ENCODE data around the gene CAPN9. TPM values are rescaled to one million over a fixed set of nuclear protein-coding genes. Genes with fewer than 3 reads are reported as not detected.
"Not testable (repeated sequence)": the region's sequence is repeated elsewhere in the genome, so short reads cannot be mapped to it uniquely, and the experiment has no call there.

The CAPN9 gene
- total and polyA plus RNA-seq, 2 donors from 2014 or later: 0.41 TPM; not detected in 1

- DNase-seq (no peak), FAIRE-seq (no peak)
- H3K4me3 ChIP-seq (ENCODE audit: low read length in 3 of 3): no peak overlapping the region
- no peaks in the 10 kb centered on the region for H3K36me3 ChIP-seq (ENCODE audit: control insufficient read depth in 2 of 3, insufficient read depth in 3 of 3, low read length in 3 of 3)
- H3K27ac ChIP-seq (ENCODE audit: low read depth in 2 of 2, low read length in 2 of 2): no peak overlapping the region
- TF ChIP-seq CTCF (IDR thresholded peaks at IDR 0.05; ENCODE audit: borderline replicate concordance, extremely low read depth, insufficient read depth): no peak
- peaks cover 0 to 8% (median 5%) of the 10 kb centered on the region in 3 donors for H3K4me1 ChIP-seq (ENCODE audit: control insufficient read depth in 2 of 3, insufficient read depth in 2 of 3, low read depth in 1 of 3, low read length in 3 of 3)
- H3K9me3 ChIP-seq (ENCODE audit: control insufficient read depth in 2 of 3, insufficient read depth in 1 of 3, low read length in 3 of 3): no peaks in the 10 kb centered on the region
- intact Hi-C loops (cut with DNase I): no loop called here
- no peaks in the 10 kb centered on the region for H3K27me3 ChIP-seq (ENCODE audit: control insufficient read depth, insufficient read depth, low read length)
- H3K9ac ChIP-seq (ENCODE audit: low read length in 3 of 3): no peak overlapping the region
Measured at GRCh38 chr1:230717251-230717650, 29.9 kb upstream of the CAPN9 start.

DNA sequence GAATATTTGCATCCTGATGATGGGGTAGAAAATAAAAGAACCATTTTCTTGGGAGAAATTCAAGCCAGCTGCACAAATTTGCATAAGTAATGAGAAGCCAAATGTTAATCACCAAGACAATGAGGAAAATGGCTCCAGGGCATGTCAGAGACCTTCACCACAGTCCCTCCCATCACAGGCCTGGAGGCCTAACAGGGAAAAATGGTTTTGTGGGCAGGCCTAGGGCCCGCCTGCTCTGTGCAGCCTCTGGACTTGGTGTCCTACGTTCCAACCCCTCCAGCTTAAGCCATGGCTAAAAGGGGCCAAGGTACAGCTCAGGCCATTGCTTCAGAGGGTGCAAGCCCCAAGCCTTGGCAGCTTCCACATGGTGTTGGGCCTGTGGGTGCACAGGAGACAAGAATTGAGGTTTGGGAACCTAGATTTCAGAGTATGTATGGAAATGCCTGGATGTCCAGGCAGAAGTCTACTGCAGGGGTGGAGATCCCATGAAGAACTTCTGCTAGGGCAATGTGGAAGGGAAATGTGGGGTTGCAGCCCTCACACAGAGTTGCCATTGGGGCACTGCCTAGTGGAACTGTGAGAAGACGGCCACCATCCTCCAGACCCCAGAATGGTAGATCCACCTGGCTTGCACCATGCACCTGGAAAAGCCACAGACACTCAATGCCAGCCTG, 25.2 kb upstream of the CAPN9 start:
- H3K36me3 ChIP-seq (ENCODE audit: control insufficient read depth in 2 of 3, insufficient read depth in 3 of 3, low read length in 3 of 3); H3K27ac ChIP-seq (ENCODE audit: low read depth in 2 of 2, low read length in 2 of 2); FAIRE-seq; H3K4me3 ChIP-seq (ENCODE audit: low read length in 3 of 3); DNase-seq; intact Hi-C loops (cut with DNase I); H3K4me1 ChIP-seq (ENCODE audit: control insufficient read depth in 2 of 3, insufficient read depth in 2 of 3, low read depth in 1 of 3, low read length in 3 of 3); H3K27me3 ChIP-seq (ENCODE audit: control insufficient read depth, insufficient read depth, low read length); H3K9ac ChIP-seq (ENCODE audit: low read length in 3 of 3); H3K9me3 ChIP-seq (ENCODE audit: control insufficient read depth in 2 of 3, insufficient read depth in 1 of 3, low read length in 3 of 3): not testable (repeated sequence)

- Histone ChIP-seq H3K9me3 (ENCODE audit: control insufficient read depth in 2 of 3, insufficient read depth in 1 of 3, low read length in 3 of 3) (no peaks in the 10 kb centered on the region), H3K27me3 (ENCODE audit: control insufficient read depth, insufficient read depth, low read length) (no peaks in the 10 kb centered on the region), H3K27ac (ENCODE audit: low read depth in 2 of 2, low read length in 2 of 2) (no peak overlapping the region), H3K4me3 (ENCODE audit: low read length in 3 of 3) (no peak overlapping the region), H3K4me1 (ENCODE audit: control insufficient read depth in 2 of 3, insufficient read depth in 2 of 3, low read depth in 1 of 3, low read length in 3 of 3) (peaks cover 0 to 6% (median 3%) of the 10 kb centered on the region in 3 donors), H3K9ac (ENCODE audit: low read length in 3 of 3) (no peak overlapping the region), H3K36me3 (ENCODE audit: control insufficient read depth in 2 of 3, insufficient read depth in 3 of 3, low read length in 3 of 3) (no peaks in the 10 kb centered on the region)
- FAIRE-seq (no peak), DNase-seq (peak in 1 of 5 donors; percentile 53)
- no peak for TF ChIP-seq CTCF (IDR thresholded peaks at IDR 0.05; ENCODE audit: borderline replicate concordance, extremely low read depth, insufficient read depth)
- intact Hi-C loops (cut with DNase I): no loop called here
Measured at GRCh38 chr1:230725256-230726012, 21.8 kb upstream of the CAPN9 start.

- Histone ChIP-seq H3K27me3 (ENCODE audit: control insufficient read depth, insufficient read depth, low read length) (no peaks in the 10 kb centered on the region), H3K36me3 (ENCODE audit: control insufficient read depth in 2 of 3, insufficient read depth in 3 of 3, low read length in 3 of 3) (no peaks in the 10 kb centered on the region), H3K27ac (ENCODE audit: low read depth in 2 of 2, low read length in 2 of 2) (peak overlapping the region in 1 of 2 donors; percentile 41), H3K4me1 (ENCODE audit: control insufficient read depth in 2 of 3, insufficient read depth in 2 of 3, low read depth in 1 of 3, low read length in 3 of 3) (peaks cover 0 to 6% (median 3%) of the 10 kb centered on the region in 3 donors), H3K9ac (ENCODE audit: low read length in 3 of 3) (no peak overlapping the region), H3K9me3 (ENCODE audit: control insufficient read depth in 2 of 3, insufficient read depth in 1 of 3, low read length in 3 of 3) (no peaks in the 10 kb centered on the region), H3K4me3 (ENCODE audit: low read length in 3 of 3) (no peak overlapping the region)
- no peak for TF ChIP-seq CTCF (IDR thresholded peaks at IDR 0.05; ENCODE audit: borderline replicate concordance, extremely low read depth, insufficient read depth)
- FAIRE-seq: no peak
- DNase-seq: peak in 1 of 5 donors; percentile 31
- intact Hi-C loops (cut with DNase I): no loop called here
Measured at GRCh38 chr1:230728710-230729392, 18.3 kb upstream of the CAPN9 start.
